Mucosa of rectum (tissue), 2 donors: ENCODE measurements around the gene HLF.
A peak's percentile ranks its signal among the peaks of the same experiment; 100 is the strongest.

ENCODE experiments used
- H3K27ac ChIP-seq, 2 donors: one replicate each; pipeline ENCODE4 v1.7.0; 2013; ENCODE audit warnings: inconsistent platforms in 2 of 2, low read depth in 2 of 2, low read length in 2 of 2
- H3K27me3 ChIP-seq, 2 donors: one replicate each; pipeline ENCODE4 v1.7.0; 2013; ENCODE audit warnings: low read length in 2 of 2; ENCODE audit not compliant: control insufficient read depth in 2 of 2, insufficient read depth in 2 of 2
- H3K36me3 ChIP-seq, 2 donors: one replicate each; pipeline ENCODE4 v1.7.0; 2013; ENCODE audit warnings: low read length in 2 of 2; ENCODE audit not compliant: control insufficient read depth in 2 of 2, insufficient read depth in 2 of 2
- H3K4me1 ChIP-seq, 2 donors: one replicate each; pipeline ENCODE4 v1.7.0; 2013; ENCODE audit warnings: low read length in 2 of 2, mild to moderate bottlenecking in 1 of 2; ENCODE audit not compliant: control insufficient read depth in 2 of 2, insufficient read depth in 2 of 2
- H3K4me3 ChIP-seq, 2 donors: one replicate each; pipeline ENCODE4 v1.7.0; 2013; ENCODE audit warnings: low read length in 2 of 2
- H3K9ac ChIP-seq, 2 donors: one replicate each; pipeline ENCODE4 v1.7.0; 2013; ENCODE audit warnings: low read length in 2 of 2, low read depth in 1 of 2, mild to moderate bottlenecking in 1 of 2
- H3K9me3 ChIP-seq, 2 donors: one replicate each; pipeline ENCODE4 v1.7.0; 2013; ENCODE audit warnings: low read length in 2 of 2; ENCODE audit not compliant: control insufficient read depth in 2 of 2
- donor health status: healthy.
- donor health status: Normal muscosa, but diverticular disease.

The HLF gene

DNA sequence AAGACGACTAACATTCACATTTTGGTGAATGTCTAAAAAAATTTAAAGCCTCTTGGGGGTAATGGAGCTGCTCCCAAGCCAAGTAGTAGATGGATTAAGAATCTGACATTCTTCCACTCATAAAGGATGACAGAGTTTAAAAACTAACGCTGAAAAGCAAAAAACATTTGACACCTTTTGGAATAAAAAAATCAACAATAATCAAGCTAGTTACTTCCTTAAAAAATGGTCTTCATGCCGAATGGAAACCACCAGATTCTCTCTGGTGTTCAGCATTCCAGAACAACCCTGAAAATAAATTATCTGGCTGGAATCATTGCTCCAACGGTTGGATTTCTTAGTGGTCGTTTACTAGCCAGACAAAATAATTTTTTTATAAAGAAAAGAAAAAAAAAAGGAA is 18.0 kb downstream of the HLF start:
- H3K36me3 ChIP-seq: no peaks in the 10 kb centered on the region
- H3K9ac ChIP-seq: no peak overlapping the region
- H3K4me1 ChIP-seq: peaks cover 14 to 18% of the 10 kb centered on the region in 2 donors
- H3K27ac ChIP-seq: no peak overlapping the region
- H3K4me3 ChIP-seq: no peak overlapping the region
- no peaks in the 10 kb centered on the region for H3K27me3 ChIP-seq
- H3K9me3 ChIP-seq: no peaks in the 10 kb centered on the region

DNA sequence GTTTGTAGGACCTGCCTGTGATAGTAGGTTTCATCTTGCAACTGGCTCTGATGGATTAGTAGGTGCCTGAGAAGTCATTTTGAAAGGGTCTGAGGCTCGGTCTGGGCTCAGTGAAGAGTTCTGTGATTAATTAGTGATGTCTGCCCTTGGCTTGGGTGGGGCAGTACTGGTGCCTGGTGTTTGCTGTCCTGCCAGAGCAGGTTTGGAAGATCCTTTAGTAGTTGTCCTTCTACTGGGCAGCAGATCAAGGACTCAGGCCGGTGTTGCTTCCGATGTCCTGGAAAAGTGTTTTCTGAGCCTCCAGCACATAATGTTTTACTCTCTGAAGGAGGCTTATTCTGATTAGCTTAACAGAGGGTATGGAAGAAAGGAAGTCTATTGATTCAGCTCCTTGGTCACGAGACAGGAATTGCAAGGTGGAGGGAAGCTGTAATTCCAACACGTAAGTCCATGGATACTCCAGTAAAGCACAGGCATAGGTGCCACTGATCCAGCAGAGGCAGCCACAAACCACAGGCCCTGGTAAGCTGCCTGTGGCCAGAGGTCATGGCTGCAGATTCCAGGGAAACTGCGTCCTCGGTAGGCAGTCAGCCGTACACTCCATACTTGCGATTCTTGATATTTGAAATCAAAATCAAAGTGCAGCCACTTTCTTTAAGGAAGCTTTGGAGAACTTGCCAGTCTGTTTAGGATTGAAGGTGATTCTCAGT is 18.7 kb downstream of the HLF start:
- H3K9ac ChIP-seq: no peak overlapping the region
- H3K27me3 ChIP-seq: no peaks in the 10 kb centered on the region
- H3K27ac ChIP-seq: peak overlapping the region in 1 of 2 donors; percentile 70
- H3K4me1 ChIP-seq: peaks cover 14 to 18% of the 10 kb centered on the region in 2 donors
- no peaks in the 10 kb centered on the region for H3K36me3 ChIP-seq
- no peak overlapping the region for H3K4me3 ChIP-seq
- H3K9me3 ChIP-seq: no peaks in the 10 kb centered on the region

- Histone ChIP-seq H3K27ac (peak overlapping the region; percentile 70), H3K27me3 (no peaks in the 10 kb centered on the region), H3K9me3 (no peaks in the 10 kb centered on the region), H3K4me3 (no peak overlapping the region), H3K4me1 (peaks cover 14 to 18% of the 10 kb centered on the region in 2 donors), H3K9ac (no peak overlapping the region), H3K36me3 (no peaks in the 10 kb centered on the region)
Measured at GRCh38 chr17:55284001-55284884, 19.5 kb downstream of the HLF start.

DNA sequence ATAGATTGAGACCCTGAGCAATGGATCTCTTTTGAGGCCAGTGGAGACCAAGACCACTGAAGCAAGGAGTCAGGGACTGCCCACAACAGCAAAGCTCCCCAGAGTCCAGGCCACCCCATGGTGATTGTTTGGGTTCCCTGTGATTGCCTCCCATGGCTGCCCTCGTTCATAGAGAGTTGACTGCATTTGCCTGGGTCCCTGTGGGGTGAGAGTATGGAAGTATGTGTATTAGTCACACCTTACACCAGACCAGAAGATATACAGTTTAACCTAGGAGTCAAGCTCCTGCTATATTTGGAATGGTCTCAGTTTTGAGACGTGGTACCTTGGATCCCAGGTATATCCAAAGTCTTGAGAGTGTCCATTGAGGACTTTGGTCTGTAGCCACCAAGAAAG is 20.2 kb downstream of the HLF start:
- Histone ChIP-seq H3K36me3 (no peaks in the 10 kb centered on the region), H3K4me3 (no peak overlapping the region)

DNA sequence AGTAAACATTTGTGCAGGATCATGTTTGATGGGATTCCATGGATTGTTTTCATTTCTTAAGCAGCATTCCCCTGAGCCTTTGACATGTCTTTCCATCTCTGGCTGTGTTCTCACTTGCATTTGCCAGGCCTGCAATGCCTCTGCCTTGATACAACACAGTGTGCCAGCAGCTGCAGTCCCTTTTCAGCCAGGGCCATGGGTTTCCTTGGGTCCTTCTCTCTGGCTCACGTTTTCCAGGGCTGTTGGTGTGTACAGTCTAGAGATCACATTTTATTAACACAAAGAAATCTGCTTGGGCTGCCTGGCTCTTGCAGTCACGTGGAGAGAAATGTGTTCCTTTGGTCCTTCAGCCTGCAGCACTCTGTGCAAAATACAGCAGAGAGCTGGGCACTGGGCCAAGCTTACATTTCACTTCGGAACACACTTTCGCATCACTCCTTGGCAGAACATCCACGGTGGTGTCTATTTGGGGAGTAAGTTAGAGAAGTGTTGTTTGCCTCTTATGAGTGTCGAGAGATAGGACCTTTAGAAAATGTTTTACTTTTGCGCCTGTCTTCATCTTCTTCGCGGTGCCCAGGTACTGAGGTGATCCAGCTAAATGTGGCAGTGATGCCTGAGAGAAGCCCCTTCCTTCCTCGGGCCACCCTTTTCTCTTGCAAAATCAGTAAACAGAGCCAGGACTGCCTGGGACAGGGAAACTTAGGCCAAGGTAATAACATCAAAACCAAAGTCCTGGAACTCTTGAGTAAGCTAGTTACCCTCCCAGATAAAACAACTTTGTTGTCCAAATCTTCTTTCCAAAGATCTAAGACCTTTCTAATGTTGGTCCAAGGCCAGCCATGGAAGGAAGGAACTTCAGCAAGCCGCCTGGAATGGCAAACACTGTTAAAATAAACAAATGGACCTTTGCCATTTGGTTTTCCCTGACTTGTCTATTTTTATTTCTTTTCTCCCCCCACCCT is 20.9 kb downstream of the HLF start:
- no peaks in the 10 kb centered on the region for H3K36me3 ChIP-seq
- H3K9ac ChIP-seq: no peak overlapping the region
- no peaks in the 10 kb centered on the region for H3K9me3 ChIP-seq
- H3K4me1 ChIP-seq: peaks cover 14 to 18% of the 10 kb centered on the region in 2 donors
- H3K27ac ChIP-seq: peak overlapping the region; percentile 70 to 71
- no peaks in the 10 kb centered on the region for H3K27me3 ChIP-seq
- H3K4me3 ChIP-seq: no peak overlapping the region

More for the DNA sequence above, 20.2 kb downstream of the HLF start:
- no peaks in the 10 kb centered on the region for H3K9me3 ChIP-seq
- H3K27ac ChIP-seq: peak overlapping the region; percentile 70
- H3K27me3 ChIP-seq: no peaks in the 10 kb centered on the region
- H3K9ac ChIP-seq: no peak overlapping the region
- peaks cover 14 to 18% of the 10 kb centered on the region in 2 donors for H3K4me1 ChIP-seq

- no peak overlapping the region for H3K9ac ChIP-seq
- no peak overlapping the region for H3K4me3 ChIP-seq
- H3K27ac ChIP-seq: peak overlapping the region in 1 of 2 donors; percentile 7
- no peaks in the 10 kb centered on the region for H3K27me3 ChIP-seq
- H3K36me3 ChIP-seq: no peaks in the 10 kb centered on the region
- no peaks in the 10 kb centered on the region for H3K9me3 ChIP-seq
- peaks cover 14 to 18% of the 10 kb centered on the region in 2 donors for H3K4me1 ChIP-seq
Measured at GRCh38 chr17:55286681-55287589, 22.2 kb downstream of the HLF start.

DNA sequence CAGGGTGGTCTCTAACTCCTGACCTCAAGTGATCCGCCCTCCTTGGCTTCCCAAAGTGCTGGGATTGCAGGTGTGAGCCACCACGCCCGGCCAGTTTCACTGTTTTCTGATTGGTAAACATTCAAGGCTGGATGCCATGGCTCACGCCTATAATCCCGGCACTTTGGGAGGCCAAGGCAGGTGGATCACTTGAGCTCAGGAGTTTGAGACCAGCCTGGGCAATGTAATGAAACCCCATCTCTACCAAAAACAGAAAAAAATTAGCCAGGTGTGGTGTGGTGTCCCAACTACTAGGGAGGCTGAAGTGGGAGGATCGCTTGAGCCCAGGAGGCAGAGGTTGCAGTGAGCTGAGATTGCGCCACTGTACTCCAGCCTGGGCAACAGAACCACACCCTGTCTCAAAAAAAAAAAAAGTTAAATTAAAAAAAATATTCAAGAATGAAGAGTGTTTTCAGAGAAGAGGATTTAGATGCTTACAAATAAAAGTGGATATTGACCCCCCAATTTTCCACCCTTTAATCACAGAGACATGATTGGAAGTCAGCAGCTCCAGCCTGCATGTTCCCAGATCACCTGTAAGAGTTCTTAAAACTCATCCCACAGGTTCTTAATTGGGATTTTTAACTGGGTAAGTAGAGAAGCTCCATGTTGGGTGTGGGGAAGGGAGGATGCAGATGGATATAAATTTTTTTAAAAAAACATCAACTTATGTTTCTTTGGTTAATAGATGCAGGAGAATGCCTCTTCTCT is 23.8 kb downstream of the HLF start:
- Histone ChIP-seq H3K9ac (no peak overlapping the region), H3K36me3 (no peaks in the 10 kb centered on the region), H3K27ac (no peak overlapping the region), H3K27me3 (no peaks in the 10 kb centered on the region), H3K9me3 (no peaks in the 10 kb centered on the region), H3K4me3 (no peak overlapping the region), H3K4me1 (peaks cover 14 to 18% of the 10 kb centered on the region in 2 donors)

DNA sequence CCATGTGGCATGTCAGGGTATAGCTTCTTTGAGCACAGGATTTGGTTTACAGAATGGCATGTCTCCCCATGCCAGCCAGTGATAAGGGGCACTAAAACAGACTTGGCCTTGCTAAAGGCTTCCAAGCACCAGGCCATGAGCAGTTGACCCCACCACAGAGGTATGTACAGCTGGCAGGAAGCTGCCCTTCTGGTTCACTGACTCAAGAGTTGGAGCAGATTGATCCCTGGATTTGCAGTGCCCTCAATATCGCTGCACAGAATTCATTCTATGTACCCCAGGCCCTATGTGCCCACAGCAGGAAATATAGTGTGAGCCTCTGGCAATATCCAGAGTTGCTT is 24.3 kb downstream of the HLF start:
- peaks cover 14 to 18% of the 10 kb centered on the region in 2 donors for H3K4me1 ChIP-seq
- H3K9me3 ChIP-seq: no peaks in the 10 kb centered on the region
- H3K27me3 ChIP-seq: no peaks in the 10 kb centered on the region
- no peak overlapping the region for H3K4me3 ChIP-seq
- no peak overlapping the region for H3K27ac ChIP-seq
- H3K36me3 ChIP-seq: no peaks in the 10 kb centered on the region
- no peak overlapping the region for H3K9ac ChIP-seq

- Histone ChIP-seq H3K9me3 (no peaks in the 10 kb centered on the region), H3K9ac (no peak overlapping the region), H3K4me3 (no peak overlapping the region), H3K27me3 (no peaks in the 10 kb centered on the region), H3K27ac (no peak overlapping the region), H3K4me1 (peaks cover 9% of the 10 kb centered on the region in 2 donors), H3K36me3 (no peaks in the 10 kb centered on the region)
Measured at GRCh38 chr17:55289978-55290377, 25.2 kb downstream of the HLF start.
